GM10248 (cell line): ENCODE measurements around the gene BLID.

Experiments used
- CTCF ChIA-PET: fragments of 300-600 bp; sonication (Branson Sonifier 250); formaldehyde crosslinking; extraction: SDS; loops from one replicate; lab custom pipeline; 2021; ENCODE audit warnings: antibody characterized with exemption; lab: Yijun Ruan, JAX
- POLR2A ChIA-PET: fragments of 350-650 bp; sonication (Branson Sonifier 250); formaldehyde crosslinking; extraction: SDS; loops from one replicate; lab custom pipeline; 2020; ENCODE audit warnings: antibody characterized with exemption; lab: Yijun Ruan, JAX
- DNase-seq: peaks from one replicate; pipeline ENCODE4 v3.0.0; 2012; ENCODE audit errors: extremely low spot score
- CTCF ChIP-seq: IDR thresholded peaks from 2 replicates; pipeline ENCODE4 v1.5.1; 2012; ENCODE audit warnings: mild to moderate bottlenecking, low read depth; ENCODE audit errors: extremely low read depth, missing control alignments, control extremely low read depth

Gene BLID

GRCh38 chr11:122115524-122116379 is at the start of gene BLID:
Gene BLID (minus strand): TSS chr11:122116215. CDS start chr11:122115922, 293 bp downstream.
- no peak for DNase-seq

GRCh38 chr11:122163053-122163819 is 47.2 kb upstream of the BLID start:
- no peak for DNase-seq
- ChIA-PET CTCF (interaction anchor here (1.1 kb wide), 1 partner anchor 50 kb away, joined by 3 read pairs; no protein-coding TSS in a partner anchor), POLR2A (no interaction called here)
- no peak for TF ChIP-seq CTCF

More at GRCh38 chr11:122115524-122116379, at the start of gene BLID:
- POLR2A ChIA-PET, result no interaction called here
- peak; percentile 24 for TF ChIP-seq CTCF
- CTCF ChIA-PET, result no interaction called here

GRCh38 chr11:122162095-122162494 is 46.1 kb upstream of the BLID start:
- ChIA-PET CTCF (no interaction called here), POLR2A (no interaction called here)
- TF ChIP-seq CTCF, result no peak
- no peak for DNase-seq

- no peak for TF ChIP-seq CTCF
- DNase-seq, result no peak
- CTCF ChIA-PET, result no interaction called here
- POLR2A ChIA-PET, result no interaction called here
These were observed 45.0 kb upstream of the BLID start for GRCh38 chr11:122160841-122161590.

GRCh38 chr11:122159861-122160260 is 43.8 kb upstream of the BLID start:
- no peak for TF ChIP-seq CTCF
- ChIA-PET CTCF (interaction anchor here (1.0 kb wide), 1 partner anchor 346 kb away, joined by 3 read pairs; no protein-coding TSS in a partner anchor), POLR2A (no interaction called here)
- no peak for DNase-seq

- ChIA-PET CTCF (interaction anchor here (1.0 kb wide), 1 partner anchor 347 kb away, joined by 3 read pairs; no protein-coding TSS in a partner anchor), POLR2A (no interaction called here)
- TF ChIP-seq CTCF, result no peak
These were observed 43.2 kb upstream of the BLID start for GRCh38 chr11:122159173-122159721.

More at GRCh38 chr11:122159173-122159721, 43.2 kb upstream of the BLID start:
- no peak for DNase-seq
